GM20000 (cell line): Measurements from ENCODE around the gene CAB39.

Source experiments
- DNase-seq: peaks from one replicate; pipeline ENCODE4 v3.0.0; 2012; ENCODE audit warnings: low spot score
- TF ChIP-seq, protein P1 (sequence below): IDR thresholded peaks from 2 replicates; pipeline ENCODE4 v1.5.1; 2012; ENCODE audit warnings: mild to moderate bottlenecking, control low read depth; ENCODE audit errors: extremely low read depth, missing control alignments

The CAB39 gene

DNA sequence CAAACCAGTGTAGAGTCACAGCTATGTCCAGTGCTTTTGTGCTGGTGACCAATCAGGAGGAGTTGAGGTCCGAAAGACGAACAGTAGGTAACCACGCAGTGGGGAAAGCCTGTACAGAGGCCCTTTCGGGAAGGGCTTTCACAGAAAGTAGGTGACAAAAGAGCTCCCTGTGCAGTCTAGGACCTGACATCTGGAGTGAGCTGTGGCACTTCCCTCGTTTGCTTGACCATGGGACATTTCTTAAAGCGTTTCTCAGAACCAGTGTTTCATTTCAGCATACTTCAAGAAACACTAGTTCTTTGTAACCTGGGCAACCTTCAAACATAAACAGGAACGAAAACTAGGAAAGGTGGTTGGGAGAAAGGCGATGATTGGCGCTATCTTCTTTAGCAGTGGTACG is 96.4 kb downstream of the CAB39 start:
- DNase-seq, result no peak
- TF ChIP-seq, protein P1, sequence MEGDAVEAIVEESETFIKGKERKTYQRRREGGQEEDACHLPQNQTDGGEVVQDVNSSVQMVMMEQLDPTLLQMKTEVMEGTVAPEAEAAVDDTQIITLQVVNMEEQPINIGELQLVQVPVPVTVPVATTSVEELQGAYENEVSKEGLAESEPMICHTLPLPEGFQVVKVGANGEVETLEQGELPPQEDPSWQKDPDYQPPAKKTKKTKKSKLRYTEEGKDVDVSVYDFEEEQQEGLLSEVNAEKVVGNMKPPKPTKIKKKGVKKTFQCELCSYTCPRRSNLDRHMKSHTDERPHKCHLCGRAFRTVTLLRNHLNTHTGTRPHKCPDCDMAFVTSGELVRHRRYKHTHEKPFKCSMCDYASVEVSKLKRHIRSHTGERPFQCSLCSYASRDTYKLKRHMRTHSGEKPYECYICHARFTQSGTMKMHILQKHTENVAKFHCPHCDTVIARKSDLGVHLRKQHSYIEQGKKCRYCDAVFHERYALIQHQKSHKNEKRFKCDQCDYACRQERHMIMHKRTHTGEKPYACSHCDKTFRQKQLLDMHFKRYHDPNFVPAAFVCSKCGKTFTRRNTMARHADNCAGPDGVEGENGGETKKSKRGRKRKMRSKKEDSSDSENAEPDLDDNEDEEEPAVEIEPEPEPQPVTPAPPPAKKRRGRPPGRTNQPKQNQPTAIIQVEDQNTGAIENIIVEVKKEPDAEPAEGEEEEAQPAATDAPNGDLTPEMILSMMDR, result no peak

- no peak for DNase-seq
- TF ChIP-seq, protein P1, result no peak
These were observed 97.1 kb downstream of the CAB39 start for GRCh38 chr2:230809677-230810251.

- TF ChIP-seq, protein P1, result no peak
- DNase-seq, result no peak
These were observed 98.9 kb downstream of the CAB39 start for GRCh38 chr2:230811508-230811907.

GRCh38 chr2:230812033-230812432 is 99.4 kb downstream of the CAB39 start:
- DNase-seq, result no peak
- TF ChIP-seq, protein P1, result no peak

DNA sequence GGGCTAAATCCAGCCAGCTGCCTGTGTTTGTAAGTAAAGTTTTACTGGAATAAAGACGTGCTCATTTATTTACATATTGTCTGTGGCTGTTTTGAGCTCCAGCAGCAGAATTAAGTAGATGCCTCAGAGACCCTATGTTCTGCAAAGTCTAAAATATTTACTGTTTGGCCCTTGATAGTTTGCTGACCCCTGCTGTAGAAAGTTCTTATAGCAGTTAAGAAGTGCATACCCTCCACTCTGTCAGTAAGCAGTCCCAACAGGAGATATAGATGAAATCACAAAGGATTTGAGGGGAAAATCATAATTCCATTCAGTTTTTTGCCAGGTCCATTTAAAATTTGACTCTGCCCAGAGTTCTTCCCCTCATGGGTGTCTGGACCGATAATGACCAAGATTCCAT is 102.0 kb downstream of the CAB39 start:
- TF ChIP-seq, protein P1, result peak; percentile 7
- no peak for DNase-seq

DNA sequence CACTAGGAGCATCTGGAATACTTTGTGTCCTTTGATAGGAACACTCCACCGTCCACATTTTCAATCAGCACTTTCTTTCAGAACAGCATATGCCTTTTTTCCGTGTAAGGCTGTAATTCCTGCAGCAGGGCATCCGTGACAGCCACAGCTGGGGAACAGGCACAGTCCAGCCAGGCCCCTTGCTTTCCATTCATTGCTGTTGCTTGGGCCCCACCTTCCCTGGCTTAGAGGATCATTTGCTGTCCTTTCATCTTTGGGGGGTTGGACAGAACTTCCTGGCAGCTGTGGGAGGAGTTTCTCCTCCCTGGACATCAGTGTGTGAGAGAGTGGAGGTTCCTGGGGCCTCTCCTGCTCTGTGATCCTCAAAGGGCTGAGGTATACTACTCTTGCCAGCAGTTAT is 102.4 kb downstream of the CAB39 start:
- DNase-seq, result no peak
- TF ChIP-seq, protein P1, result no peak

DNA sequence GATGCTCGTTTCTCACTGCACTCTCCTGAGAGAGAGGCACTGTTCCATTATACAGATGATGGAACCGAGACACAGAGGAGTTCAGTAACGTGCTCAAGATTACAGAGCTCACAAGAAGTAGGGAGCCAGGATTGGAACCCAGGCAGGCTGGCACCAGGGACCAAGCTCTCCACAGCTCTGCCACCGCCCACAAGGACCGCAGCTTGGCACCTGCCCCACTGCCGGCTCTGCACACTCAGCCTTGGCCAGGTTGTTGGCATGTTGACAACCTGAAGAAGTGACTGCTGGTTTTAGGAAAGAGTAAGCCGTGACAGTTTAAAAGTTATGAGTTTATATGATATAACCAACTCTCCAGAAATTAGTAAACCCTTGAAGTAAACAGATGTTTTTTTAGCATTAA is 104.1 kb downstream of the CAB39 start:
- TF ChIP-seq, protein P1, result no peak
- DNase-seq, result no peak
